ENCODE results near the gene SLC25A44.

Gene SLC25A44

DNA sequence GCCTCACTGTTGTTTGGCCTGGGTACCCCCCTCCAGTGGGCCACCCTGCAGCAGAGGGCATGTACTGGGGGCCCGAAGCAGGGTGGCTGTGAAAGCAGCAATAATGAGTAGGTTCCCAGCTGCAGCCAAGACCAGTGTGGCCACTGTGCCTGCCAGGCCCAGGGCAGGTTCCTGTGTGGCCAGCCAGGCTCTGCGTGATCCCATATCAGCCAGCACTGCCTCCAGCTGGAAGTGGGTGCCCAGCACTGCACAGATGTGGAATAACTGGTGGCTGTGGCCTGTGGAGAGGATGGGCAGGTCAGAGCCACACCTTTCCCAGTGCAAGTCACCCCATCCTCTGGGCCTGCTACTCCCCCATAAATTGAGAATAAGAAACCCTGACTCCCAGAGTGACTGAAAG is 50.2 kb downstream of the SLC25A44 start:
- DNase-seq: no peak

DNA sequence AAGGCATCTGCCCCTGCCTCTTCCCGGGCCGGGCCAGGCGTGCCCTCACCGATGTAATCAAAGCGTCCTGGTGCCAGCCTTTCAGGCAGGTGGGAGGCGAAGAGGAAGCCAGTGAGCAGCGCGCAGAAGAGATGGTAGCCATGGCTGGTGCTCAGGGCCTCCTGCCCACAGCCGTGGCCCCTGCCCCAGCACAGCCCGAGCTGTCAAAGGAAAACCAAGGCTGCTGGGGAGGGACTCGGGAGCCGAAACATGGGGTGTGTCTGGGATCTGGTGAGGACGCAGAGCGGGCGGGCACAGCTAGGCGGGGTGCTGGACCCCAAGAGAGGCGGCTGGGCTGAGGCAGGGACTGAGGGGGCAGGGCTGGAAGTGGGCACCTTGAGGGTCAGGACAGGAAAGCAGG is 50.8 kb downstream of the SLC25A44 start:
- no peak for DNase-seq

DNA sequence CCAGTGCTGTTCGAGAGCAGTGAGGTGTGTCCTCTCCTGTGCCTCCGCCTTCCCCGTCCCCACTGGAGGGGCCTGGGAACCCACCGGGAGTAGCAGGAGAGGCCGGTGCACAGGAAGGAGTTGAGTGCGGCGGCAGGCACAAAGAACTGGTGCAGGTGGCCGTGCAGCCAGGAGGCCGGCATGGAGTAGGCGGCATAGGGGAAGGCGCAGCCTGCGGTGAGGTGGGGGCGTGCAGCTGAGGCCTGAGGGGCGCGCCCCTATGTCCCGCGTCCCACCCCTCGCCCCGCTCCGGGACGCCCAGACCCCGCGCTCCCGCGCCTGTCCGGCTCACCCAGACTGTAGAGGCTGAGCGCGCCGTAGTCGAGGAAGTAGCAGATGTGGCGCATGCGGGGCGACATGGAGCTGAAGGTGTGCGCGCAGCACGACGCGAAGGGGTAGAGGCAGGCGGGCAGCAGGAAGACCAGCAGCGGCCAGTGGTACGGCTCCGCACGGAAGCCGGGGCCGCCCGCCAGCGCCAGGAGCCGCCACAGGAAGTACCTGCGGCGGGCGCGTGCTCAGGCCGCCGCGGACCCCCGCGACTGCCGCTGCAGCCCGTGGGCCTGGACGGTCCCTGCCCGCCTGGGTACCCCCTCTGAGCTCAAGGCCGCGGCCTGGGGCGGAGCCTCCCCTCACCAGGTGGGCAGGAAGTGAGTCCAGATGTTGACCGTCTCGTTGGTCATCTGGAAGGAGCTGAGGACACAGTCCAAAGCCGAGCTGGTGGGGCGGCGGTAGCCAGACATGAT is 51.7 kb downstream of the SLC25A44 start:
- DNase-seq: peak; percentile 49

DNA sequence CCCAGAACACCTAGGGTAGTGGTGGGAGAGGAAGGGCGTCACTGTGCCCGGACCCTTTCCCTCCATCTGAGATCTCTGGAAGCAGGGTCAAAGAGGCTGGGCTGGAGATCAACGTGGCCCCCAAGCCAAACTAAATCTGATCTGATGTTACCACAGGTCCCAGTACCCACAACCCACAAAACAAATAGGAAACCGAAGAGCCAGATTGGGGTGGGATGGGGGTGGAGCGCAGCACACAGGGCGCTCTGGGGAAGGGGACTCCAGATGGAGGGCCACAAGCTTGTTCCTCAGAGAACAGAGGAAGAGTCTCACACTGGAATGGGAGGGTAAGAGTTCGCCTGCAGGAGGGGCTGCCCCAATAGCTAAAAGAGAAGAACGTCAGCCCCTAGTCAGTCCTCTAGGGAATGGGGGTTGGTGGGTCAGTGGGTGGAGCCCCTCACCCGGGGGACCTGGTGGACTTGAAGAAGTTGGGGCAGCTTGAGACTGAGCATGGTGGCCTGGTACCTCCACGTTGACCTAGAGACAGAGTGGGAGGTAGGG is 52.4 kb downstream of the SLC25A44 start:
- DNase-seq: no peak

DNA sequence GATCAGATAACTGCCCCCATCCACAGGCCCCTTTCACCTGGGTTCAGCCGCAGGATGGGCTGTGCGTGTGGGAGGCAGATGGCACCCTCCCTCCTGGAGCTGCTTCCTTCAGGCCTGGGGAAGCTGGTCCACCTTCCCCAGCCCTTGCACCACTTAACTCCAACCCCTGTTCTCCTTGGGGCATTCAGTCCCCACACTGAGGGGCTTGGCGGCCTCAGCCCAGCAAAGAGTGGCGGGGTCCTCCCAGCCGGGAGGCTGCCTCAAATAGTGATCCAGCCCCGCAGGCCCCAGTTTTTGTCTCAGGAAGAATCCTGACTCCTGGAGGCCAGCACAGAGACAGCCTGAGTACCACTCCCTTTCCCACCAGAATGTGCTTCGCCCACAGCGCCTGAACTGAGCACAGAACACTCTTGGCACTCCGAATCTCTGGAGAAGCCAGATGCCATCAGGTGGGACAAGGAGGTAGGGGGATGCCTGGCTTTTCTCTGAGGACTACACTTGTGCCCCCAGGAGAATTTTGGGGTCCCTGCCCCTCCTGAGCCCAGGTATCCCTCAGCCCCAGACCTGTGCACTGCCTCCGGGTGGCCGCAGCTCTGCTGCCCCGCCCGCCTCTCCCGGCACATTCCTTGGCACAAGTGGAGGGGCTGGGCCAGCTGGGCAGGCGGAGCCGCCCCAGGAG is 53.0 kb downstream of the SLC25A44 start:
- no peak for DNase-seq

DNA sequence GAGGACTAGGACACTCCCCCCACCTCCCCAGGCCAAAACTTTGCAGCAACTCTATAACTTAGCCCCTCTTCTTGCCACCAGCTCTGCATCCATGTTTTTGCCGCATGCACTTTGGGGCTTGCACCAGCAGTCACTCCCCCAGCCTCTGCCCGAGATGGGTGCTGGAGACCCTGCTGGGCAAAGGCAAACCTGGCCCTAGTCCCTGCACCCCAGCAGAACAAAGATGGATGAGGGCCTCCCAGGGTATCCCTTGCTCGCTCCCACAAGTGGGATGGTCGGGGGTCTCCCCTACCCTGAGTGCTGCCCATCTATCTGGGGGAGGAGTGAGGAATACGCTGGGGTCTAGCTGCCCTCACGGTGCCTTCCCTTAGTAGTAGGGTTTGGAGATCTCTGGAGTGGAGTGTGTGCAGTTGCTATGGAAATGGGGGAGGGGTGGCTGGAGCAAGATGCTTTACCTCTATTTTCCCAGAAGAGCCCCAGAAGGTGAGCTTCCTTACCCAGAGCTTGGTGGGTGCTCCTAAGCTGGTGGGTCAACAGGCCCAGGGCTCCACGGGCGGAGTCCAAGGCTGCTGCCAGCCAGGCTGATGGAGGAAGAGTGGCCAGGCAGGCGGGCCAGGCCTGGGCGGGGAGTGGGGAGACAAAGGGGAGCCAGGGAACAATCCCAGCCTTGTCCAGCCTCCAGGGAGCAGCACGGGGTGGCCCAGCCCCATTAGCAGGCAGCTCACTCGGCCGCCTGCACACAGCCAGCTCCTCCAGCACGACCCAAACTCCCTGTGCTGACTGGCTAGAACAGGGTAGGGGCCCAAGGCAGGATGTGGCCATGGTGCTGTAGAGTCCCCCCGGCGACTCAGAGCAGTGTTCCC is 53.8 kb downstream of the SLC25A44 start, which contains the start of gene PAQR6:
TSS of gene PAQR6 (minus strand) at position 597 of the 863 bp plus-strand sequence. CDS start 1,325 bp downstream, outside the sequence.
- no peak for DNase-seq

DNA sequence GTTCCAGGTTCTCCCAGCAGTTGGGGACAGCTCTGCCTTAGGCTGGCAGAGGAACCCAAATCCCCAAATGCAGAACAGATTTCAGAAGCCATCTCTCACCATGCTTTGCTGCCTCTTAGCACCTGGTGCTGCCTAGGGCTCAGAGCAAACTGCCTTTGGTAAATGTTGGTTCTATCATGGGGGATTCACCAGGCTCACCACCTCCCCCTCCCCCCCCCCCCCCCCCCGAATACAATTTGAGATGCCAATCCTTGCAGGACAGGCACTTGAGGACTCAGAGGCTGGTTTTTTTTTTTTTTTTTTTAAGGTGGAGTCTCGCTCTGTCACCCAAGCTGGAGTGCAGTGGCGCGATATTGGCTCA is 54.4 kb downstream of the SLC25A44 start:
- DNase-seq: no peak

DNA sequence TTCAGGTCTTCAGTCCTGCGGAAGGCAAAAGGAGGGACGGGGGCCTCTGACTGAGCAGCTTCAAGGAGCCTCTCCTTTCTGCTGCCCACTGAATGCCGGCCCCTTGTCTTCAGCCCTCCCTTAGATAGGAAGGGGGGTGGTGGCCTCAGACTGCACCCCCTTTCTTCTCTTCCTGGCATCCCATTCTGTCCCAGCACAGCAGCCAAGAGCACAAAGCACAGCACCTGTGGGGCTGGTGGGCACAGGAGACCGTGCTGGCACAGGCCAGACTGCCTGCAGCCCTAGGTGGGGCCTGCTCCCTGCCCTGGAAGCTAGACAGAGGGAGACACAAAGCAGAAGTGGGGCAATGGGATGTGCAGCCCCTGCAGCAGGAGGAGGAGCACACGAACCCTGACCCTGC is 55.7 kb downstream of the SLC25A44 start:
- no peak for DNase-seq

DNA sequence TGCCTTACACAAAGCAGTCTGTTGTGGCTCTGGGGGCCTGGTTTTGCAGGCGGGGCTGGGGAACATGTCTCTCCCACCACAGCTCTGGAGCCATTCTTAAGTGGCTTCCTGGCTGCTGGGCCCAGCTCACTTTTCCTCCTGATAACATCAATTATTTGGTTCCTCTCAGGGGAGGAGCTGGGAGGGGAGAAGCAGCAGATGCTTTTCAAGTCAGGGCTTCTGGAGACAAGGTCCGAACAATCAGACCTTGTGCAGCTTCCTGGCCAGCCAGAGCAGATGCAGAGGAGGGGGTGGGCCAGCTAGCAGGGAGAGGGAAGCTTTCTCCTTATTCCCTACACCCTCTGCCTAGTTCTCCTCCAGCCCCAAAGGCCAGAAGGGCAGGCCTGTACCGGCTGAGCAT is 57.6 kb downstream of the SLC25A44 start:
- no peak for DNase-seq

DNA sequence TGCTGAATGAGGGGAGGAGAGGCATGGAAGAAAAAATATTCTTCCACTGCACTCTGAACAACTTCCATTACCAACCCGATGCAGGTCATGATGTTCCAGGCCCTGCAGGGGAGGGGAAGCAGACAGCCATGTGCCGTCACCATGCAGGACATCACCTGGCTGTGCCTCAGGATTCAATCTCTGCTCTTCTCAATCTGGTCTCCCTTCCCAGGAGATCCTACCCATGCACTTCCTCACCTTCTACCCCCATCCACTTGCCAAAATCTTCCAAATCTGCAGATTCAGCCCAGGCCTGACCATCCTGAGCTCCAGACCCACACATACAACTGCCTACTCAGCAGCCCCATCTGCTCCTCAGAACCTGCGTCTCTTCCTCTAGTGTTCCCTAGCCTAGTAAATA is 59.7 kb downstream of the SLC25A44 start:
- no peak for DNase-seq

DNA sequence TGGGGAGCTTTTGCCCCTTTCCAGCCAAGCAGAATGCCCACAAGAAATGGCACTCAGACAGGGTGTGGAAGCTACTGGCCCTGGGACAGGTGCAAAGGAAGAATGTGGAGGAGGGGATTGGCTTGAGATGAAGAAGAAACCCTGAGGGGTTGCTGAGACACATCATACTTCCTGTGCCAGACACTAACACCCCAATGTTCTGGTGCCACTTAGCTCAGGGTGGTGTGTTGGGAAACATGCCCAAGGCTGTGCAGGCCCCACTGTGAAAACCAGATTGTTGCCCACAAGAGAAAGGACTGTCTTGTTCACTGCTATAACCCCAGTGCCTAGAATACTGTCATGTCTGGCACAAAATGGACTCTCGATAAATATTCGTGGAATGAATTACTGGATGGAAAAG is 63.8 kb downstream of the SLC25A44 start:
- DNase-seq: no peak

DNA sequence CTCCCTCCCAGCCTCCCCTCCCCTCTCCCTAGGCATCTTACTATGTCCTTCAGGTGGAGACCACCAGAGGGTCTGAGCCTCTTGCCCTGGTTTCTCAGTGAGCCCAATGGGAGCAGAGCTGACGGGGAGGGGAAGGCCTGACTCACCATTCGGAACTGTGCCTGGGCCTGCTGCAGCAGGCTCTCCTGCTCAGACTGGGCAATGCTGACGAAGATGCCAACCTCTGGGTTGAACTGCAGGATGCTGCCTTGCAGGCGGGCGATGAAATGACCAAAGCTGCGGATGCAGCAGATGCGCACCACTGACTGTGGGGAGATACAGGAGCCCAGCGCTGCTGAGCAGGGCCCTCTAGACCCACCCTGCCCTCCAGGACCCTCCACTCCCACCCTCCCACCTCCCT is 65.0 kb downstream of the SLC25A44 start:
- no peak for DNase-seq

DNA sequence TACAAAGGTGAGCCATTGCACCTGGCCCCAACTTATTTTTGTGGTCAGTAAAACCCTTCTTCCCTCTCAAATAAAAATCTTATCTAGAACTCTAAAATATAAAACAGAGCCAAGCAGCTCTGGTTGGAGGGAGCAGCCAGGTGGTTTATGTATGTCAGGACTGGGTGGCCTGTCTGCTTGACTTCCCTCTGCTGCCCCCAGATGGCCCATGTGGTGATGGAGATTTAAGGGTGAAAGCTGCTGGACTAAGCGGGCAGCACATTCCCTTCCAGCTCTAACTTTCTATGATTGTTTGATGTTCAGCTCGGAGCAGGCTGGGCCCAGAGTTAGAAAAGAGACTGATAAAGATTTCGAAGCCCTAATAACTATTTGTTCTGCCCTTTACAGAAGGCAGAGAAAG is 65.9 kb downstream of the SLC25A44 start:
- DNase-seq: no peak

DNA sequence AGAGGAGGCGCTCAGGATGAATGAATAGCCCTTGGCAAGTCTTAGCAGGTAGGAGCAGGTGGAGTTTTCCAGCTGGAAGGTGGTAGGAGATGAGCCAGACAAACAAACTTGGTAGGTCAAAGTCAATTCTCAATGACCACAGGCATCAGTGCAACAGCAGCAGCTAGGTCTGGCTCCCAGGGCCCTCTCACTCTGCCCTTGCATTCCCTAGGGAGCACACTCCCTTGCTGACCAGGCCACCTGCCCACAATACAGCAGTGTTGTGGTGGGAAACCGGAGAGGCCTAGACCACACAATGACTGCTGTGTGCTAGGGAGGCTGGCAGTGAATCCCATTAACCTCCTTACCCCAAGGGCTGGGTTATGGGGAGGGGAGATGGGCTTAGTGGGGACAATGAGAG is 67.0 kb downstream of the SLC25A44 start:
- no peak for DNase-seq

Data from activated CD4-positive, alpha-beta T cell treated with anti-CD3 and anti-CD28 coated beads for 48 hours (primary cell).